HG03460 (cell line): ENCODE measurements around the gene C4orf50.

Experiments
- ATAC-seq: cut with Tn5 transposase; IDR thresholded peaks from one replicate; pipeline ENCODE4 v1.9.1; 2021; ENCODE audit not compliant: unreplicated experiment

Gene C4orf50

GRCh38 chr4:5894266-5894665 lies 124.0 kb downstream of the C4orf50 start:
- ATAC-seq = no peak

- ATAC-seq = no peak
These were observed 124.6 kb downstream of the C4orf50 start for GRCh38 chr4:5893591-5893990.

GRCh38 chr4:5893004-5893580 lies 125.1 kb downstream of the C4orf50 start, which contains the start of gene CRMP1:
TSS of gene CRMP1 (minus strand) at chr4:5893086. CDS start at chr4:5892969, 117 bp downstream.
- no peak for ATAC-seq

GRCh38 chr4:5892323-5893003 lies 125.8 kb downstream of the C4orf50 start:
- no peak for ATAC-seq

DNA sequence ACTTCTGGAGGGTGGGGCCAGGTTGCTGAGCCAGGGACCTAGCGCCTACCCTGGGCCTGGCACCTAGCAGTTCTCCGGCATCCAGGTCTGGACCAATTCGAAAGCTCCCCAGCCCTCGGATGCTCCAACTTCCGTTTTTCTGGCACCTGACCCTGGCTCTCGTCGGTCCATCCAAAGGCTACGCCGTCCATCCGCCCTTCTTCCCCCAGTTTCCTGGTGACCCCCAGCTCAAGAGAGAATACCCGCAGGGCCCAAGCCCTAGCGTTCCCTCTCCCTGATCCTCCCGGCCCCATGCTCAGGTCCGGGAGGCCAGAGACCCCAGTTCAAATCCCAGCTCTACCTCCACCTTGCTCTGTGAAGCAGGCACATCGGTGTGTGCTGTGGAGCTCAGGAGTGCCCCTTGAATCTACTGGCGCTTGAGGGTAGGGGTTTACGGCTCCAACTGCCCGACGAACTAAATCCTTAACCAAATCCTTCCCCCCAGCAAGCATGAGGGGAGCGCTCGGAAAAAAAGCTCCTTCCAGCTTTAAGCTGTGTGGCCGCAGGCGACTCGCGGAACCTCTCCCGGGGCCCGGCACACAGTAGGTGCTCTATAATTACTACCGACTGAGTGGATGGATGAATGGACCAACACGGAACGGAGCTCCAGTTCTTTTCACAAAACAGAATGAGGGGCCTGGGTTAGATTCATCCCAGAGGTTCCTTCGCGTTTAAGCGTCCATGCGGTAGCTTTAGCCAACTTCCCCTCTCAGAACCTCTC lies 126.5 kb downstream of the C4orf50 start:
- no peak for ATAC-seq

DNA sequence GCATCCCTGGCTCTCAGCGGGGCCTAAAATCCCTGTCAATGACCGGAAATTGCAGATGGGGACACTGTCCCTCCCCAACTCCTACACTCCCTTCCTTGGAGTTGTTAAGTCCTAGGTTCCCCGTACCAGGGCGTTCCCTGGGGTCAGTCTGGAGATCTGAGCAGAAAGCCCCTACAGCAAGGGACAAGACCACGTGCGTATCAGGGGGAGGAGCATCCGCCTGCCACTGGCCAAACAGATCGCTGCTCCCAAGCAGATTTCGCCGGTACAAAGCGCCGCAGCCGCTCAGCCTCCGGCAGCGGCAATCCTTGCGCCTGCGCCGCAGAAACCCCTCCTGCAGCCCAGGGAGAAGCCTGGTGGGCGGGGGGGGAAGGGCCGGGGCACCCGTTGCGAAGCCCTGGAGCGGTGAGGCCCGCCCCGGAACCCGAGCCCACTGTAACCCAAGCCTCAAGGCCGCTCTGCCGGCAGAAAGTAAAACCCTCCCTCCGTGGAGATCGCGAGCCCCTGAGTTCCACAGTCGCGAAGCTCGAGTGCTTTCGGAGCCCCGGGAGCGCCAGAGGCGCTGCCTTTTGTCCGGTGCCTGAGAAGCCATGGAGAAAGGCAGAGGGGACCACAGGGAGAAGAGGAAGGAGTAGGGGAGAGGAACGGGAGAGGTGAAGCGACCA lies 128.0 kb downstream of the C4orf50 start:
- no peak for ATAC-seq

DNA sequence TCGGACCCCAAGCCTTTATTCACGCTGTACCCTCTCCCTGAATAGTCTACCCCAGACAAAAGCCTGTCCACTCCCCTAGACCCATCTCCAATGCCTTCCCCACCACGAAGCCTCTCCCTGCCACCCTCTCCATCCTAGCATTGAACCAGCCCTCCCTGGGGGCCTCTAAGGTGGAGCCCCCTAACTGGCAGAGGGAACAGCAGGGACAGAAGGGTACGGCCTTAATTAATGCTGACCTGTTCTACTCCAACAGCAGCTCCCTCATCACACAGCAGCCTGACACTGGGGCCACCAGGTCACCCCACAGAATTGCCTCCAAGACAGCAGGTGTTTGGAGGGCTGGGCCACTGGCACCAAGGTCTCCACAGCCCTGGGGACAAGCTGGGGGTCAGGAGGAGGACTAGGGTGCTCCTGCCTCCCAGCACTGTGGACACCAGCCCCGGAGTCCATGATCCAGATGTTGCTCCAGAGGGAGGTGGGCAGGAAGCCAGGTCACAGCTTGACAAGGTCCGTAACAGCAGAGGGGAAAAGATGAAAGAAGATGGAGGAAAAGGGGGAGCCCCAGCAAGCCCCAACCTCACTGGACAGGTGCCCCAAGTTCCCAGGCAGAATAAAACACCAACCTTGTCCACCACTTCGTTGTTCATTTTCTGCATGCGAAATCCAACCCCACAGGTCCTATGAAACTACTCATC lies 129.1 kb downstream of the C4orf50 start:
- ATAC-seq = no peak

GRCh38 chr4:5888222-5889001 lies 129.8 kb downstream of the C4orf50 start:
- ATAC-seq = no peak

DNA sequence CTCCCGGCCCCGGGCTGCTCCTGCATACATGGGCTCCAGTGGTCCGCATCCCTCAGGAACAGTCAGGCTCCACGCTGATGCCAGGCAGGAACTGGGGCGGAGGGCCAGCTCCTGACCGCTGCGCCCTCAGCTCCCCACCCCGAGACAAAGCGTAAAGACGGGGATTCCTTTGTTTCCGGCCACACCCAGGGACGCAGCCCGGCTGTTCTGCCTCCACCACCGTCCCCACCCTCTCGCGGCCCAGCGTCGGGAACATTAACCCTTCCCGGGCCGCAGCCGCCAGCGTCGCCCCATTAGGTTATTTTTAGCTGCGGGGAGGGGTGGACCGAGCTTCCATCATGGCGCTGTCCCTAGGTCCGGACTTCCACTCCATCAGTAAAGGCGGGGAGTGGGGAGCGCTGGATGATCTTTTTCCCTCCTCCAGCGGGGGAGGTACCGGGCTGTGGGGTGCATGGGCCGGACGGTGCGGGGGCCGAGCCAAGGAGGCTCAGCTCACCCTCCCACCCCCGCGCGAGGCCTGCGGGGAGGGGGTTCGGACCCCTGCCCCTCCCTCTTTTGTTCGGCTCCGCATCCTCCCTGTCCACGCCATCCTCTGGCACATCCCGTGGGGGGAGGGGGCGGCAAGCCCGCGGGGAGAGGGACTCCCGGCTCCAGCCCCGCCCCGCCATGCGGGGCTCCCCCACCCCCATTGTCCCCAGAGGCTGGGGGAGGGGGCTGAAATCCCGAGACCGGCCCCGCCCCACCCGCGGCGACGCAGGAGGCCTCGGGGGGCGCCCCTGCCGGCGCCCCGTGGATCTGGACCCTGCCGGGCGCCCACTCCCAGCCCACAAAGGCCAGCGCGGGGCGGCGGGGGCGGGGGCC lies 130.6 kb downstream of the C4orf50 start:
- ATAC-seq = no peak

DNA sequence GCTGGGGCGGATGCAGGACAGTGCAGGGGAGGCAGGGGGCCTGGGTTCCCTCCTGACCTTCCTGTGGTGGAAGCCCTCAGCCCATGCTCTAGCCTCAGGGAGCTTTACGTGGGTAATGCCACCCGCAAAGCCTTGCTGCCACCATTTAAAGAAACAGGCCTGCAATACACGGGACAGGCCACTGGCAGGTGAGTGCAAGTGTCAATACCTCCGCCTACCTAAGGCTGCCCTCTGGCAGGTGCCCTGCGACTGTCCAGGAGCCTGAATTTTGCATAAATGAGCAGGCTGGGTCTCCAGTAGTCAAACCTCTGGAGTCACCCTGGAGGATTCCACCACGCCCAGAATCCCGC lies 131.2 kb downstream of the C4orf50 start:
- ATAC-seq = no peak

GRCh38 chr4:5885733-5886132 lies 132.5 kb downstream of the C4orf50 start:
- no peak for ATAC-seq

GRCh38 chr4:5884796-5885195 lies 133.4 kb downstream of the C4orf50 start:
- ATAC-seq = no peak

DNA sequence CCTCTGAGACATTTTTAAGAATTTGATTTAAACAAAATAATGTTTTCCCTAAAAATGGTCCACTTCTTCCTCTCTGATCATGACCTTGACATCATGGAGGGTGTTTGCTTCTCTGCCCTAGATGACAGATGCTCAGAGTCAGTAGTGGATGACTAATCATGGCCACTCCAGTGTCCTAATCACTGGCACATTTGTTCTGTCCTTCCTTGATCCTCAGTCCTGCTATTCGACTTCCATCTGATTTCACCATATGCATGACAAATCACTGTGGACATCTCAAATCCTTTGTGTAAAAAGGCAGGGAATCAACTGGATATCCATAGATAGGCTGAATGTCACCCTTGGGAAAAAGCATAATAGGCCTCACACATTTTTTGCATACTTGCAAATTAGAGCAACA lies 134.3 kb downstream of the C4orf50 start:
- ATAC-seq = no peak

GRCh38 chr4:5882947-5883346 lies 135.3 kb downstream of the C4orf50 start:
- ATAC-seq = no peak

DNA sequence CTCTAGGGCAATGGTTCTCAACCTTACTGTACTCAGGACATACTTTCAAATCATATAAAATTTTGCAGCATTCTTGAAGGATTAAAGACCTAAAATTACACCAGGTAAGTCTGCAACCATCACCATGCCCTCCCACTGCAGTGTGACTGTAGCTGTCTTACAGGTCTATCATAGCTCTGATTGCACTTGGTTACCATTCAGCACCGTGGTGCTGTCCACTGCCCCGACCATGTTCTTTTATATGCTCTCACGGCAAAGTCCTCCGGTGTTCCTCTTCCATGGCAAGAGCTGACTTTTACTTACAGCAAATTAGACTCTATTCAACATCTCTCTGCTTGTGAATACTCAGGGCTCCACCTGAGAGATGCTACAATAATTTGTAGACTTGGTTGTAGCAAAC lies 136.9 kb downstream of the C4orf50 start:
- no peak for ATAC-seq

- no peak for ATAC-seq
These were observed 139.9 kb downstream of the C4orf50 start for GRCh38 chr4:5878359-5878758.

DNA sequence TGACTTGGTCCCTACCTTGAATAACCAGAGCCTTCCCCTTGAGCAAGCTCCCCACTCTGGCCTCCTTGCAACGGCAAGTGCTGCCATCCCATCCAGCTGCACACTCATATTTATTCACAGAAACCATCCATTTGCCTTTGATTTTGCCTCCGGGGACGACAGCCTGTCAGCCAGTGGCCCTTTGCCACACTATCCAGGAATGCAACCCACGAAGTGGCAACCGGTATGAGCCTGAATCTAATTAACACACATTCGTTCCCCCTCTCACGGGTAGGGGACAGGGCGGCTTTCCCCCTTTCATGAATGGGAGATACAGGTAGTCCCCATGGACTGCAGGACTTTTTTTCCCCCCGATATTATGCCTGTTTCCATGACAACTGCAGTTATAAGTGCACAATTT lies 140.8 kb downstream of the C4orf50 start:
- ATAC-seq = no peak

GRCh38 chr4:5874811-5875449 lies 143.3 kb downstream of the C4orf50 start:
- no peak for ATAC-seq

DNA sequence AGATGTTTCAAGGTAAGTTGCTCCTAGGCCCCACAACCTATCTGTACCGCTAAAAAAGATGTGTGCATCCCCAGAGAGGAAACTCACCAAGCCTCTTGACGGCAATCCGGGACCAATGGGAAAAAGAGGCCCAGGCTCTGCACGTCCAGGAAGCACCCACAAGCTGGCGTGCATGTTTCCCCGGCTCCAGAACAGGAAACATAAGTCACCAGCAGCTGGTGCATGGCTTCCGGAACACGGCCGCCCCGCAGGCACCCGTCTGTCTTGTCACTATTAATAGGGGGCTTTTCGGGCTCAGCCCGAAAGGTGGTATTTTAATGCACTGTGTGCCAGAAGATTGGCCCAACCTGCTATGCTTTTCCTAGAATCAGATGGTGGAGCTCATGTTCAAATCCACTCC lies 147.5 kb downstream of the C4orf50 start:
- no peak for ATAC-seq
